ENCODE data around the gene LMO1.

- TF ChIP-seq CTCF (IDR thresholded peaks at IDR 0.05) (no peak), TAF1 (IDR thresholded peaks at IDR 0.05; ENCODE audit: borderline replicate concordance, low read depth, low read length) (no peak), POLR2AphosphoS5 (IDR thresholded peaks at IDR 0.05; ENCODE audit: low read depth, low read length) (no peak), PBX3 (IDR thresholded peaks at IDR 0.05) (no peak)
Observed at GRCh38 chr11:8192896-8193209, 70.8 kb downstream of the LMO1 start.
